Body of pancreas (tissue), 4 donors: ENCODE results near the gene VTA1. TPM values are rescaled to one million over a fixed set of nuclear protein-coding genes. Genes with fewer than 3 reads are reported as not detected.
"Not testable (repeated sequence)": the region's sequence is repeated elsewhere in the genome, so short reads cannot be mapped to it uniquely, and the experiment has no call there.

Source experiments
- ATAC-seq: fragments of 150-250 bp; one replicate; pipeline ENCODE4 v1.9.1; 2016
- DNase-seq, 4 donors: peaks; one replicate each; pipeline ENCODE4 v3.0.0-alpha.2; 2019
- H3K27ac ChIP-seq, 4 donors: fragments of 200-600 bp; sonication (generic); 1 replicate in 3 of 4; 2 replicates in 1 of 4; pipeline versions ENCODE4 v1.5.1 to v1.6.1; 2016 to 2019; ENCODE audit warnings: mild to moderate bottlenecking in 1 of 4, mixed read lengths in 1 of 4, moderate library complexity in 1 of 4
- H3K27me3 ChIP-seq, 2 donors: fragments of 200-600 bp; sonication (generic); one replicate each; pipeline ENCODE4 v1.6.0; 2016; ENCODE audit warnings: mild to moderate bottlenecking in 1 of 2
- H3K36me3 ChIP-seq, 2 donors: fragments of 200-600 bp; sonication (generic); replicated peaks in 1 of 2; 2 replicates each; pipeline ENCODE4 v1.5.1; 2016; ENCODE audit warnings: low read depth in 2 of 2; ENCODE audit not compliant: insufficient read depth in 1 of 2
- H3K4me1 ChIP-seq: fragments of 200-600 bp; sonication (generic); one replicate; pipeline ENCODE4 v1.6.0; 2016
- H3K4me3 ChIP-seq, 2 donors: fragments of 200-600 bp; sonication (generic); 1 replicate in 1 of 2; 2 replicates in 1 of 2; pipeline ENCODE4 v1.5.1; 2016 to 2019
- H3K9me3 ChIP-seq, 3 donors: fragments of 200-600 bp; sonication (generic); 1 replicate in 2 of 3; 2 replicates in 1 of 3; pipeline ENCODE4 v1.5.1; 2016
- POLR2A ChIP-seq, 3 donors: fragments of 450-650 bp; IDR thresholded peaks; one replicate each; pipeline ENCODE4 v1.6.1; 2016; ENCODE audit warnings: antibody characterized with exemption in 3 of 3, mild to moderate bottlenecking in 2 of 3
- WGBS, 2 donors: methylation state at CpG; one replicate each; pipeline ENCODE4 v1.1.5; 2017; 5-methylcytosine and 5-hydroxymethylcytosine counted together
- intact Hi-C: fragments of 100-400 bp; cut with DNase I; formaldehyde crosslinking; loops from one replicate; pipeline ENCODE4 v1.15.1; 2023
- total RNA-seq, 2 donors: library from RNA; depleted of rRNA; stranded (reverse); fragments of >200 nt; gene quantifications; one replicate each; pipeline ENCODE4 v1.1.0, GENCODE V29; 2016
- TF ChIP-seq, protein P1 (sequence below), 7 experiments: fragments of 450-650 bp in 4 of 7; fragments of 200-600 bp in 3 of 7; sonication (generic) in 3 of 7; IDR thresholded peaks; one replicate each; pipeline ENCODE4 v1.5.1; 2016 to 2019; ENCODE audit warnings: antibody characterized with exemption in 7 of 7

The VTA1 gene, protein sequence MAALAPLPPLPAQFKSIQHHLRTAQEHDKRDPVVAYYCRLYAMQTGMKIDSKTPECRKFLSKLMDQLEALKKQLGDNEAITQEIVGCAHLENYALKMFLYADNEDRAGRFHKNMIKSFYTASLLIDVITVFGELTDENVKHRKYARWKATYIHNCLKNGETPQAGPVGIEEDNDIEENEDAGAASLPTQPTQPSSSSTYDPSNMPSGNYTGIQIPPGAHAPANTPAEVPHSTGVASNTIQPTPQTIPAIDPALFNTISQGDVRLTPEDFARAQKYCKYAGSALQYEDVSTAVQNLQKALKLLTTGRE
- 10 to 100 TPM in 1 of 2 donors, 1 to 10 TPM in 1; 5.9 to 11.9 TPM for total RNA-seq

DNA sequence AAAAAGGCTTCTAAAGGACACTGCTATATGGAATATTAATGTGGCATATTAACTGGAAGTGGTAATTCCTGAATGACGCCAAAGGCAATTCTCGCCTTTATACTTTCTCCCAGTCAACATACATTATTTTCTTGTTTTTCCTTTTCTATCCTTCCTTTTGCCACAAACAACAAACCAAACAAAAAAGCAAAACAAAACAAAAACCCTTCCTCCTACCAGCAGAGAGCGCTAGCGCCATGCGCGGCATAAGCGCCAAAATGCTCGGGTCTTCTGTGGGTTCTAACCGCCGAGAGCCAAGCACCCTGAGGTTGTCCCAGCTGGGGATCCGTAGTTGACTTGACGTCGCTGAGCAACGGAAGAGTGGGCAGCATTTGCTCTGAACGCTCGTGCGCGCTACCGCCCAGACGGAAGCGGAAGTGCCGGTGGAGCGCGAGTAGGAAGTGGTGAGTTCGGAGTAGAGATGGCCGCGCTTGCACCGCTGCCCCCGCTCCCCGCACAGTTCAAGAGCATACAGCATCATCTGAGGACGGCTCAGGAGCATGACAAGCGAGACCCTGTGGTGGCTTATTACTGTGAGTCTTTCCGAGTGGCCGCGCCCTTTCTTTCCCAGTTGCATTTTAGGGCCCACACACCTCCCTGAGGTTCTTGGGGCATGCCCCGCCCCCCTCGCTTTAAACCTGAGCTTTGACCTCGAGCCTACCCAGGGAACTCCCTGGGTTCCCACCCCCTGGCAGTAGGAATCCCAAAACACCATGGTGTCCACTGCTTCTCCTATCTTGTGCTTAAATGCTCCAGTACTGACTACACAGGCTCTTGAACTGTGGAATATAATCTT lies at the start of gene VTA1, which contains the start of gene NMBR:
VTA1 (plus strand) TSS at position 436 of the 835 bp plus-strand sequence; CDS start at position 461, 25 bp downstream.
NMBR (minus strand) TSS at position 295 of the 835 bp plus-strand sequence. CDS start 58,464 bp downstream, outside the sequence.
- WGBS, 2 donors, result 0% methylated on average over 29 to 38 of the region's 38 CpGs
- DNase-seq (peak; percentile 96 to 99 (median 98)), ATAC-seq (peak; percentile 100)
- TF ChIP-seq POLR2A (IDR thresholded peaks at IDR 0.05), result peak in 2 of 3 donors; percentile 63 to 74
- TF ChIP-seq, protein P1, sequence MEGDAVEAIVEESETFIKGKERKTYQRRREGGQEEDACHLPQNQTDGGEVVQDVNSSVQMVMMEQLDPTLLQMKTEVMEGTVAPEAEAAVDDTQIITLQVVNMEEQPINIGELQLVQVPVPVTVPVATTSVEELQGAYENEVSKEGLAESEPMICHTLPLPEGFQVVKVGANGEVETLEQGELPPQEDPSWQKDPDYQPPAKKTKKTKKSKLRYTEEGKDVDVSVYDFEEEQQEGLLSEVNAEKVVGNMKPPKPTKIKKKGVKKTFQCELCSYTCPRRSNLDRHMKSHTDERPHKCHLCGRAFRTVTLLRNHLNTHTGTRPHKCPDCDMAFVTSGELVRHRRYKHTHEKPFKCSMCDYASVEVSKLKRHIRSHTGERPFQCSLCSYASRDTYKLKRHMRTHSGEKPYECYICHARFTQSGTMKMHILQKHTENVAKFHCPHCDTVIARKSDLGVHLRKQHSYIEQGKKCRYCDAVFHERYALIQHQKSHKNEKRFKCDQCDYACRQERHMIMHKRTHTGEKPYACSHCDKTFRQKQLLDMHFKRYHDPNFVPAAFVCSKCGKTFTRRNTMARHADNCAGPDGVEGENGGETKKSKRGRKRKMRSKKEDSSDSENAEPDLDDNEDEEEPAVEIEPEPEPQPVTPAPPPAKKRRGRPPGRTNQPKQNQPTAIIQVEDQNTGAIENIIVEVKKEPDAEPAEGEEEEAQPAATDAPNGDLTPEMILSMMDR (IDR thresholded peaks at IDR 0.05), result peak; percentile 68 to 99 (median 95)
- Histone ChIP-seq H3K36me3 (no peaks in the 10 kb centered on the region), H3K27ac (peak within 1 kb of the TSS in 3 of 4 donors; percentile 12 to 64 (median 42)), H3K27me3 (no peaks in the 10 kb centered on the region), H3K4me3 (peak within 1 kb of the TSS; percentile 53 to 78), H3K4me1 (peaks cover 22% of the 10 kb centered on the region), H3K9me3 (no peaks in the 10 kb centered on the region)
- intact Hi-C loops, result no loop called here

DNA sequence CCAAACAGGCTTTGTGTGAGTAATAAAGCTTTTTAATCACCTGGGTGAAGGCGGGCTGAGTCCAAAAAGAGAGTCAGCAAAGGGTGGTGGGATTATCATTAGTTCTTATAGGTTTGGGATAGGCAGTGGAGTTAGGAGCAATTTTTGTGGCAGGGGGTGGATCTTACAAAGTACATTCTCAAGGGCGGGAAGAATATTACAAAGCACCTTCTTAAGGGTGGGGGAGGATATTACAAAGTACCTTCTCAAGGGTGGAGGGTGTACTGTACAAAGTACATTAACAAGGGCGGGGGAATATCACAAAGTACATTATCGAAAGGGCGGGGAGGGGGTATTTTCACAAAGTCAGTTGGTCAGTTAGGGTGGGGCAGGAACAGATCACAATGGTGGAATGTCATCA lies 42.2 kb upstream of the VTA1 start:
- H3K4me1 ChIP-seq, intact Hi-C loops, H3K36me3 ChIP-seq, H3K27ac ChIP-seq, H3K9me3 ChIP-seq, H3K27me3 ChIP-seq, ATAC-seq, DNase-seq, H3K4me3 ChIP-seq: not testable (repeated sequence)
- 70 to 81% methylated on average over 5 of the region's 5 CpGs for WGBS, 2 donors

DNA sequence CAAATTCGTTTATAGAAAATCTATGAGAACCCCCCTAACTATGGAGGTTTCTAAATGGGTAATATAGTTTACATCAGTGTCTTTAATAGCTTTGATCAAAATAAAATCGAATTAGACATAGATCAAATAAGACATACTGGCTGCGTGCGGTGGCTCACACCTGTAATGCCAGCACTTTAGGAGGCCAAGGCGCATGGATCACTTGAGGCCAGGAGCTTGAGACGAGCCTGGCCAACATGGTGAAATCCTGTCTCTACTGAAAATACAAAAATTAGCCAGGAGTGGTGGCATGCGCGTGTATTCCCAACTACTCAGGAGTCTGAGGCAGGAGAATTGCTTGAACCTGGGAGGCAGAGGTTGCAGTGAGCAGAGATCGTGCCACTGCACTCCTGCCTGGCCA lies 36.2 kb upstream of the VTA1 start:
- intact Hi-C loops, H3K27ac ChIP-seq, H3K4me1 ChIP-seq, H3K9me3 ChIP-seq, H3K36me3 ChIP-seq, DNase-seq, ATAC-seq, H3K27me3 ChIP-seq, H3K4me3 ChIP-seq: not testable (repeated sequence)
- 69 to 74% methylated on average over 9 of the region's 9 CpGs for WGBS, 2 donors

DNA sequence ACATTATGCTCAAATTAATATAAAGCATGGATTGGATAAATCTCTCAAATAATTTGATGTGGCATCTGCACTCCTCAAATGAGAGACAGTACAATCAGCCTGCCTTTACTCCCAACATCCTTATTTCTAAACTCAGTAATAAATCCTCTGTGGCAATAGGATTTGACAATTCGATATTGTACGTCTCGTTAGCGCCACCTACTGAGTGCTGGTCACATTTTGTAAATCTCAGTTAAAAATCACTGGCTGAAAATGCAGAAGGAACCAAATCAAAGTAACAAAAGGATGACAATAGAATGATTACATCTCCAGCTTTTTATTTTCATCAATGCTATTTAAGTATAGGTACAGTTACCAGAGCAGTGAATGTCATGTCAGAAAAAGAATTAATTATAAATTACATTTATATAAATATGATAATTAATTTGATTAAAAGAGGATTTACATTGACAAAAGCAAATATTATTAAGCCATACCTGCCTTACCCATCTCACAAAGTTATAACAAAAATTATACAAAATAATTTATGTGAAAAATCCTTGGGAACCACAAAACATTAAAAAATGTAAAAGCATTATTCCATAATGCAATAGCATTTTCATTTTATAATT lies 34.5 kb upstream of the VTA1 start:
- no peaks in the 10 kb centered on the region for H3K36me3 ChIP-seq
- DNase-seq, result peak; percentile 66 to 79 (median 76)
- no peak overlapping the region for H3K4me3 ChIP-seq
- 0% methylated on average over 4 of the region's 4 CpGs for WGBS, 2 donors
- no peak for ATAC-seq
- peaks cover 0 to 5% of the 10 kb centered on the region in 2 donors for H3K27me3 ChIP-seq
- H3K27ac ChIP-seq, result no peak overlapping the region
- no peaks in the 10 kb centered on the region for H3K4me1 ChIP-seq
- no peaks in the 10 kb centered on the region for H3K9me3 ChIP-seq
- no peak for TF ChIP-seq POLR2A (IDR thresholded peaks at IDR 0.05)
- TF ChIP-seq, protein P1 (IDR thresholded peaks at IDR 0.05), result peak; percentile 18 to 75 (median 62)
- intact Hi-C loops, result no loop called here

DNA sequence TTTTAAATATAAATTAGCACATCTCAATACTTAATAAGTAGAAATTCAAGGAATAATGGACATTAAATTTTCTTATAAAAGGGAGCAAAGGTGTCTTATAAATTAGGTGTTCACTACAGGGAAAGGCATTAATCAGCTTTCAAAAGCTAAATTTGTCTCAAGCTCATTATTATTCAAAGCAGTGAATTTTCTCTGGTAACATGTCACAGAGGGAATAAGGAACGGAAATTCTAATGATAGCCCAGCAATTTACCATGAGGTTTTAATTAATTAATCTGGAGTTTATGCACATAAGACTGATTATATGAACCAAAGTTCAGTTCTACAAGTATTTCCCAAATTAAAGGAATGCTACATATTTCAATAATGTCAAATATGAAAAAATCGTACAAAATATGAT lies 29.7 kb upstream of the VTA1 start:
- no peak for DNase-seq
- TF ChIP-seq, protein P1 (IDR thresholded peaks at IDR 0.05), result no peak
- no peak for TF ChIP-seq POLR2A (IDR thresholded peaks at IDR 0.05)
- WGBS, 2 donors, result 46 to 50% methylated on average over 2 of the region's 2 CpGs
- Histone ChIP-seq H3K9me3 (no peaks in the 10 kb centered on the region), H3K4me3 (no peak overlapping the region), H3K36me3 (no peaks in the 10 kb centered on the region), H3K27me3 (peaks cover 0 to 5% of the 10 kb centered on the region in 2 donors), H3K27ac (no peak overlapping the region), H3K4me1 (no peaks in the 10 kb centered on the region)
- intact Hi-C loops, result no loop called here
- ATAC-seq, result no peak
